GM18517 (cell line): ENCODE data around the gene ZNF286A.
"Not testable (repeated sequence)": the region's sequence is repeated elsewhere in the genome, so short reads cannot be mapped to it uniquely, and the experiment has no call there.

ENCODE experiments used
- ATAC-seq: cut with Tn5 transposase; IDR thresholded peaks from one replicate; pipeline ENCODE4 v1.9.1; 2021; ENCODE audit warnings: mild to moderate bottlenecking, moderate library complexity; ENCODE audit not compliant: unreplicated experiment

The ZNF286A gene

GRCh38 chr17:15699413-15699924 is at the start of gene ZNF286A:
Gene ZNF286A, plus strand, starts transcription at chr17:15699752. Its CDS starts 578 bp downstream, at chr17:15700330.
- peak; percentile 97 for ATAC-seq

GRCh38 chr17:15649861-15650421 is 49.6 kb upstream of the ZNF286A start:
- no peak for ATAC-seq

- ATAC-seq: no peak
Observed at GRCh38 chr17:15650741-15651582, 48.6 kb upstream of the ZNF286A start.

- ATAC-seq: no peak
Observed at GRCh38 chr17:15651583-15652110, 47.9 kb upstream of the ZNF286A start.

- no peak for ATAC-seq
Observed at GRCh38 chr17:15652960-15653359, 46.6 kb upstream of the ZNF286A start.

- not testable (repeated sequence) for ATAC-seq
Observed at GRCh38 chr17:15654401-15654800, 45.2 kb upstream of the ZNF286A start.

- ATAC-seq: no peak
Observed at GRCh38 chr17:15654886-15655561, 44.5 kb upstream of the ZNF286A start.

GRCh38 chr17:15657868-15658267 is 41.7 kb upstream of the ZNF286A start:
- no peak for ATAC-seq

GRCh38 chr17:15658296-15658695 is 41.3 kb upstream of the ZNF286A start:
- no peak for ATAC-seq

GRCh38 chr17:15659236-15659635 is 40.3 kb upstream of the ZNF286A start:
- no peak for ATAC-seq

- ATAC-seq: no peak
Observed at GRCh38 chr17:15659663-15660062, 39.9 kb upstream of the ZNF286A start.

- no peak for ATAC-seq
Observed at GRCh38 chr17:15660077-15660476, 39.5 kb upstream of the ZNF286A start.

GRCh38 chr17:15662681-15663080 is 36.9 kb upstream of the ZNF286A start:
- ATAC-seq: no peak

- no peak for ATAC-seq
Observed at GRCh38 chr17:15663176-15663575, 36.4 kb upstream of the ZNF286A start.

GRCh38 chr17:15663691-15664090 is 35.9 kb upstream of the ZNF286A start:
- ATAC-seq: no peak

GRCh38 chr17:15669526-15669925 is 30.0 kb upstream of the ZNF286A start:
- ATAC-seq: not testable (repeated sequence)

GRCh38 chr17:15674640-15675039 is 24.9 kb upstream of the ZNF286A start:
- ATAC-seq: not testable (repeated sequence)

GRCh38 chr17:15675991-15676390 is 23.6 kb upstream of the ZNF286A start:
- ATAC-seq: not testable (repeated sequence)

- not testable (repeated sequence) for ATAC-seq
Observed at GRCh38 chr17:15683135-15683534, 16.4 kb upstream of the ZNF286A start.

- ATAC-seq: peak; percentile 83
Observed at GRCh38 chr17:15683824-15684478, 15.6 kb upstream of the ZNF286A start, which contains the start of gene TRIM16. Gene TRIM16, minus strand, starts transcription at chr17:15684311. Its CDS starts 32,702 bp downstream, at chr17:15651609.

- not testable (repeated sequence) for ATAC-seq
Observed at GRCh38 chr17:15687494-15687893, 12.1 kb upstream of the ZNF286A start.
